Stimulated activated CD8-positive, alpha-beta memory T cell treated with anti-CD3 and anti-CD28 coated beads, Interleukin-12 subunit alpha, Interleukin-12 subunit beta, amount 100 ng/mL, for 24 hours (primary cell): ENCODE data around the gene GTF2H1.
"Not testable (repeated sequence)": the region's sequence is repeated elsewhere in the genome, so short reads cannot be mapped to it uniquely, and the experiment has no call there.

Experiments used
- DNase-seq: peaks from one replicate; pipeline ENCODE4 v3.0.0-alpha.2; 2020; ENCODE audit errors: extremely low read depth

The GTF2H1 gene

DNA sequence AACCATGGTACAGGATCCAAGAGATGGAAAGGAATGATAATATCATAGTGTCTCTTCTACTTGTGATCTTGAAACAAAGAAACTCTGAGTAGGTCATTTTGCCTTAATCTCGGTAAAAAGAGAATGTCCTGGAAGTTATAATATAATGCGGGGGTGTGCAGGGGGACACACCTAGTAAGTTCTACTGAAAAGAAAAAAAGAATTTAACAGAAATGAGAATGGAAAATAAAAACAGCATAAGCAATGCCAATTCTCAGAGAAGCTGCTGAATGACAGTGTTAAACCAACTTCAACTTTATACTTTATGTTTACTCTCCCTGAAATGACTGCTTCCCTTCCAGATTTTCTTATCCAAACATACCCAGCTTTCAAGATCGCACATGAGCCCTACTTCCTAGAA lies 2.5 kb upstream of the GTF2H1 start:
- no peak for DNase-seq

- no peak for DNase-seq
Measured at GRCh38 chr11:18320617-18321016, 1.8 kb upstream of the GTF2H1 start.

DNA sequence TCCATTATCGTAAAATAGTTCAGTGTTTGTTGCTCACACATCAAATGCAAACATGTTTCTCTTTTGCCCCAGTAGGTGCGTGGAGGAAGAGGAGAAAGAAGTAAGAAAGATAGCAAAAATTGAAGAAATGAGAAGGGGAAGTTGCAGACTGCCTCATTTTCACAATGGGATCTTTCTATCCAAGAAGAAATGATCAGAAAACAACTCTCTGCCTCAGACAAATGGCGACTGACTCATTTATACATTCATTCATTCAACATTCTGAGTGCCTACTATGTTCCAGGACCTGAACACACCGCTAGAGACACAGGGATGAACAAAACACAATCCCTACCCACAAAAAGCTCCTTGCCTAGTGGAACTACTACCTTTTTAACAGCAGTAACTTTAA lies 794 bp upstream of the GTF2H1 start:
- DNase-seq = no peak

DNA sequence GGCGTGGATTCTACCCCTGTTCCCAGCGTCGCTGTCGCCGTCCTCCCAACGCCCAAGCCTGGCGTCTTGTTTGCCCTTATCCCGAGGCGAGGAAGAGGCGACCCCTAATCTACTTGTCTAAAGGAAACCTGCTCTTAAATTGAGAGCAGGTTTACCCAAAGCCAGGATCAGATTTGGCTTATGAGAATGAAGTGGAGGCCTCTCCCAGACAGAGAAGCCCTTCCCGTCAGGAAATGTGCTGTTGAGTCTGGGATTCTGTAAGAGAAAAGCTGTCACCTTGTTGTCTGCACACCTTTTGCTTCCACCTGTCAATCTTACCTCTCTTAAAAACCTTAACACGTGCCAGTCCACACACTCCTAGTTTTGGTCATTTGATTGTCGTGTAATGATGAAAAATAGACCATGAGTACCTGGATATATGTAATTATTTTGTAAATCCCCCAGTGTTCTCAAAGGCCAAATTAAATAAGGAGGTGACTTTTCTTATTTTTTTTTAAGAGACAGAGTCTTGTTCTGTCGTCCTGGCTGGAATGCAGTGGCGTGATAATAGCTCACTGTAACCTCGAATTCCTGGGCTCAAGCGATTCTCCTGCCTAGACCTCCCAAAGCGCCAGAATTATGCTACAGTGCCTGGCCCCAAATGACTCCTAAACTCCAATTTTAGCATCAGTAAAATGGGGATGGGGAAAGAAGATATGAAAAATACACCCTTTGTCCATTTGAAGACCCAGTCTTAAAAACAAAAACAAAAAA lies 627 bp downstream of the GTF2H1 start:
- DNase-seq = no peak

GRCh38 chr11:18323881-18324280 lies 1.5 kb downstream of the GTF2H1 start:
- DNase-seq = not testable (repeated sequence)

GRCh38 chr11:18324381-18324780 lies 2.0 kb downstream of the GTF2H1 start:
- no peak for DNase-seq

DNA sequence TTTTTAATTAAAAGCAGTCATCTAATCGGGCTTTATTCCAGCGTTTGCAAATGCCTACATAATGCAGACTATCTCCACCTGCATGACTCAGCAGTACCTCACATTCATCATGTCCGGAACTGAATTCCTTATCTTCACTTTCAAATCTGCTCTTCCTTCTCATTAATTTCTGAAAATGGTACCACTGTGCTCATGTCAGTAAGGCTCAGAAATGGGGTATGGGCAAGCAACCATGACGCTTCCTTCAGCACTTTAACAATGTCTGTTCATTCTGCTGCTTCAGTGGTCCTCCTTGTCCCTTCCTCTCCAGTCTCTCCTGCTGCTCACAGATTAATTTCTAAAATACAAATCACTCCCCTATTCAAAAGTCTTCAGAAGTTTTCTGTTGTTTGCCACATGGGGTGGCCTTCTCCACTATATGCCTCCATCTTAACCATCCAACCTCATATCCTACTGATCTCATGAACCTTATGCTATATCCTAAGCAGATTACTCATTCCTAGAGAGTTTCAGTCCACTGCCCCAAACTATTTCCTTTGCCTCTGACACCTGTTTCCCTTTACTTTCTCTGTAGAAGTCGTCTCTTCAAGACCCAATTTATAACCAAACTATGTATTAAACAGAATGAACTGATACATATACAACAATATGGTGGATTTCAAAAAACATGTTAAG lies 7.0 kb downstream of the GTF2H1 start:
- no peak for DNase-seq

DNA sequence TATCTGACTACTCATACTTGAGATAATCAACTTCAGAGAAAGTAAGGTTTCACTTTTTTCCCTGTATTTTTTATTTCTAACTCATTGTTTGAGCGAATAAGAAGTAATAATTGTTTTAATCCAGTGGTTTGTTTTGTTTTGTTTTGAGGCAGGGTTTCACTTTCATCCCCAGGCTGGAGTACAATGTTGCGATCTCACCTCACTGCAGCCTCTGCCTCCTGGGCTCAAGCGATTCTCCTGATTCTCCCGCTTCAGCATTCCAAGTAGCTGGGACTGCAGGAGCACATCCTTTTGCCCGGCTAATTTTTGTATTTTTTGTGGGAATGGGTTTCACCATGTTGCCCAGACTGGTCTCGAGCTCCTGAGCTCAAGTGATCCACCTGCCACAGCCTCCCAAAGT lies 8.6 kb downstream of the GTF2H1 start:
- DNase-seq = no peak

DNA sequence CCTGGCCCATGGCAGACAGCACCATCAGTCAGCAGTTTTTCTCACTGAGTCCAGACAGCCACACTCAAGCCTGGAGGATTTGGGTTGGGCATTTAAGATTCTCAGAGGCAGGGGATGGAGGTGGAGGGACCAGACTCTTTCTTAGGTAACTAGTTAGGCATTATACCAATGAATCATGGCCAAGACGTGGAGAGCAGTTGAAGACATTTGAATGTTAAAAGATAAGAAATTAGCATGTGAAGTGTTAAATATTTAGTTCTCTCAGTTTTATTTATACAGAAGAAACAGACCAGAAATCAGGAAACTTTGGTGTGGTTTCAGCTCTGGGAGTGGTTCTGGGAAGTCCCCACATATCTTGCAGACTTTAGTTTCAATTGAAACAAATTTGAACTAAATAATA lies 9.9 kb downstream of the GTF2H1 start:
- no peak for DNase-seq

- DNase-seq = no peak
Measured at GRCh38 chr11:18332891-18333290, 10.5 kb downstream of the GTF2H1 start.

DNA sequence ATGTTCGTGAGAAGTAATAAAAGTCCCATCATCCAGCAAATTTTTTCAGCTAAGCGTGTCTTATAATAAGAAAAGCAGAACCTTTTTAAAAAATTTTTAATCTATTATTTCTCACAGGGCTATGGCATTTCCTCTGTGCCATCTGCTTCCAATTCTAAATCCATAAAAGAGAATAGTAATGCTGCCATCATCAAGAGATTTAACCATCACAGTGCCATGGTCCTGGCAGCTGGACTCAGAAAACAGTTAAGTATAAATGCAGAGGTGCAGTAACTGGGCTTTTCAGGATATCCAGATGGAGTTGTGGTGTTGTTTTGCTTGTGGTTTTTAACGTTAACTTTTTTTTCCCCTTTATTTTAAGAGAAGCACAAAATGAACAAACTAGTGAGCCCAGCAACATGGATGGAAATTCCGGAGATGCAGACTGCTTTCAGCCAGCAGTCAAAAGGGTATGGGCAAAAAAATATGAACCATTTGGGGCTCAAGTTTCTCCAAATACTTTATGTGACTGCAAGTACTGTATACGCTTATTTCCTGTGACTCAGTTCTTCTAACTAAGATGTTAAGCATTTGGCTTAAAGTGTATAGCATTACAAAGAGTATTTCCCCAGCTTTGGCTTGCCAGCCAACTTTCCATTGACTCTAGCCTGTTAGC lies 25.2 kb downstream of the GTF2H1 start:
- no peak for DNase-seq

DNA sequence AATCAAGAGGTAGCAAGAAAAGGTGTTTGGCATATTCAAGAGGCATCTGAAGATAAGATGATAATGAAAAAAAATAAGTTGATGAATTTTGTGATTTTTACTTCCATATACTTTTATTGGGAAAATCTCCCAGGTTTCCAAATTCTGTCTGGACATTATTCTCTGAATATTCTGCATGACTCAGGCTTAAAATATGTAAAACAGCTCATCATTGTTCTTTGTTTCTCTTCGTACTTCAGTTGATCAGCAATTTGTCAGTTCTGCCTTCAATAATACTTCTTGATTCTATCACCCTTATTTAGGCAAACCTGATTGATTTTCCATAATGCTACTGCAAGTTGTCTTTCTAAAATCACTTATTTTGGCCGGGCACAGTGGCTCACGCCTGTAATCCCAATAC lies 30.2 kb downstream of the GTF2H1 start:
- DNase-seq = no peak

DNA sequence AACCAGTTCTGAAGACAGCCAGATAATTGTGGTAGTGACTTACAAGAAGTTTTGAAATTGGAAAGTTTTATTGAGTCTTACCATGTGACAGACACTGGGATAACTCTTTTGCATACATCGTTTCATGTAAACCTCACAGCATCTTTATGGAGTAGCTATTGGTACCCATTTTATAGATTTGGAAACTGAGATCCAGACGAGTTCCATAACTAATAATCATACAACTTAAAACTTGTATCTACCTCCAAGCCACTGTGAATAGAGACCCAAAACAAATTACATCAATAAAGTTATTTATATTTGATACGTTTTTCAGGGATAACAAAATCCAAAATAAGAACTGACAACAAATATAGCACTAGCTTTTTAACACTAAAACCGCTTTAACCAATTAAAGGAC lies 36.3 kb downstream of the GTF2H1 start:
- no peak for DNase-seq

DNA sequence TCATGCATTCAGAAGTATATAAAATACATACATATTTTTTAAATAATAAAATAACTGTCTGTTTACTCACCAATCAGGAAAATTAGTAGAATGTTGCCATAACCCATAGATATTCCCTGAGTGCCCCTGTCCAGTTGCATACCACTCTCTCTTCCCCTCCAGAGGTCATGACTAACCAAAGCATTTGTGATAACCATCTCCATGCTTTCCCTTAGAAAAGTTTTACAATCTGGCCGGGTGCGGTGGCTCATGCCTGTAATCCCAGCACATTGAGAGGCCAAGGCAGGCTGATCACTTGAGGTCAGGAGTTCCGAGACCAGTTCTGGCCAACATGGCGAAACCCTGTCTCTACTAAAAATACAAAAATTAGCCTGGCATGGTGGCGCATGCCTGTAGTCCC lies 38.8 kb downstream of the GTF2H1 start:
- no peak for DNase-seq

GRCh38 chr11:18364495-18365073 lies 42.2 kb downstream of the GTF2H1 start:
- DNase-seq = no peak

GRCh38 chr11:18365741-18366140 lies 43.4 kb downstream of the GTF2H1 start:
- no peak for DNase-seq

DNA sequence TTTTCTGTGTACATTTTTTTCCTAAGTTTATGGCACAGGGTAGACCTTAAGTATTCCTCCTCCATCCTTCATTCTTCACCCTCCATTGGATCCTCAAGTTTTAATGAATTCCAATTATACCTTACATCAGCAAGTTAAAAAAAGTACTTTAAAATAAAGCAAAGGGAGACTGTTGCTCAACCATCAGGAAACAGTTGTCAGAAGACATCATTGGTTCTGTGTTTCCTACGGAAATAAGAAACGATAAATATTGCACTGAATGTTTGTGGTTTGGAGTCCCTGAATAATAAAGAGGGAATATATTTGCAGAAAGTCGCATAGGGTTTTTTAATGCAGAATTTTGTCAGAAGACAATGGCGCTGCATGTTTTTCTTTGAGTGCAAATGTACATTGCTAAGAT lies 43.9 kb downstream of the GTF2H1 start:
- DNase-seq = no peak

- no peak for DNase-seq
Measured at GRCh38 chr11:18367431-18367830, 45.1 kb downstream of the GTF2H1 start.

GRCh38 chr11:18368221-18368620 lies 45.9 kb downstream of the GTF2H1 start:
- DNase-seq = no peak

GRCh38 chr11:18369398-18369797 lies 47.0 kb downstream of the GTF2H1 start:
- DNase-seq = no peak

GRCh38 chr11:18371279-18371678 lies 48.9 kb downstream of the GTF2H1 start:
- DNase-seq = no peak

DNA sequence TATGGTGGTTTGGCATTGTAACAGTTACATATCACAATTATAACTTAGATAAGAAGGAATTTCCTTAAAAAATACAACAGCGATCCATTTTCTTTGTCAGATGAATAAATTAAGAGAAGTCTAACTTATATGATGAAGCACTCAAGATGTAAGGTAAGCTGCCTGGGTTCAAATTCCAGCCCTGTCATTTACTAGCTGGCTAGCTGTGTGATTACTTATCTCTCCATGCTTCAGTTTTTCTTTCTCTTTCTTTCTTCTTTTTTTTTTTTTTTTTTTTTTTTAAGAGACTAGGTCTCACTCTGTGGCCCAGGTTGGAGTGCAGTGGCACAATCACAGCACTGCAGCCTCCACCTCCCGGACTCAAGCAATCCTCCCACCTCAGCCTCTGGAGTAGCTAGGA lies 49.8 kb downstream of the GTF2H1 start:
- no peak for DNase-seq

GRCh38 chr11:18374956-18375355 lies 52.6 kb downstream of the GTF2H1 start:
- no peak for DNase-seq
